SK-N-SH treated with all-trans-retinoic acid at 6 μM for 48 hours (cell line): ENCODE data around the gene BTAF1.

ENCODE experiments used
- ARNTL ChIP-seq: fragments of 450-650 bp; formaldehyde crosslinking; IDR thresholded peaks from 2 replicates; pipeline ENCODE4 v1.5.0; 2020; ENCODE audit warnings: low read depth, mild to moderate bottlenecking, moderate library complexity, borderline replicate concordance
- ESRRG ChIP-seq: fragments of 250-450 bp; sonication (Bioruptor Pico); IDR thresholded peaks from 2 replicates; pipeline ENCODE4 v1.6.1; 2021; ENCODE audit warnings: mild to moderate bottlenecking
- POU6F1 ChIP-seq: fragments of 250-450 bp; sonication (Bioruptor Pico); IDR thresholded peaks from 2 replicates; pipeline ENCODE4 v1.8.0; 2021; ENCODE audit warnings: low read depth, mild to moderate bottlenecking, moderate library complexity, borderline replicate concordance
- RARB ChIP-seq: fragments of 250-450 bp; sonication (Bioruptor Pico); IDR thresholded peaks from 2 replicates; pipeline ENCODE4 v1.8.0; 2021; ENCODE audit warnings: mild to moderate bottlenecking, moderate library complexity
- SNAI2 ChIP-seq: fragments of 250-450 bp; sonication (Bioruptor Pico); IDR thresholded peaks from 2 replicates; pipeline ENCODE4 v1.5.0; 2020; ENCODE audit warnings: mild to moderate bottlenecking, moderate library complexity
- ZFP30 ChIP-seq: fragments of 450-650 bp; formaldehyde crosslinking; IDR thresholded peaks from 2 replicates; pipeline ENCODE4 v1.5.0; 2022; ENCODE audit warnings: mild to moderate bottlenecking, moderate library complexity
- ZNF565 ChIP-seq: fragments of 450-650 bp; formaldehyde crosslinking; conservative IDR thresholded peaks from 2 replicates; pipeline ENCODE4 v1.5.0; 2020; ENCODE audit warnings: low read depth, mild to moderate bottlenecking, moderate library complexity

- TF ChIP-seq ARNTL (CRISPR knock-in tag) (no peak), RARB (CRISPR knock-in tag) (no peak), POU6F1 (no peak), SNAI2 (no peak), ESRRG (CRISPR knock-in tag) (no peak), ZNF565 (no peak), ZFP30 (CRISPR knock-in tag) (no peak)
Observed at GRCh38 chr10:91931526-91932190, 8.1 kb downstream of the BTAF1 start.
